Effector CD8-positive, alpha-beta T cell (primary cell): Measurements from ENCODE around the gene MZB1.
A peak's percentile ranks its signal among the peaks of the same experiment; 100 is the strongest.
"Not testable (repeated sequence)": the region's sequence is repeated elsewhere in the genome, so short reads cannot be mapped to it uniquely, and the experiment has no call there.

Source experiments
- DNase-seq: peaks from one replicate; lab custom pipeline; 2025; lab: John Stamatoyannopoulos, UW

The MZB1 gene

GRCh38 chr5:139392678-139393496 is 3.2 kb upstream of the MZB1 start:
- peak; percentile 56 for DNase-seq

GRCh38 chr5:139392324-139392677 is 2.6 kb upstream of the MZB1 start:
- DNase-seq = no peak

- no peak for DNase-seq
These were observed 2.0 kb upstream of the MZB1 start for GRCh38 chr5:139391570-139392323.

- no peak for DNase-seq
These were observed 1.2 kb upstream of the MZB1 start for GRCh38 chr5:139390639-139391569.

GRCh38 chr5:139388198-139388821 is 1.4 kb downstream of the MZB1 start:
- no peak for DNase-seq

- no peak for DNase-seq
These were observed 2.0 kb downstream of the MZB1 start for GRCh38 chr5:139387611-139388197.

GRCh38 chr5:139386956-139387355 is 2.8 kb downstream of the MZB1 start:
- not testable (repeated sequence) for DNase-seq

- no peak for DNase-seq
These were observed 3.7 kb downstream of the MZB1 start for GRCh38 chr5:139386050-139386438.

- no peak for DNase-seq
These were observed 4.4 kb downstream of the MZB1 start for GRCh38 chr5:139385061-139386049.

- DNase-seq = no peak
These were observed 5.1 kb downstream of the MZB1 start for GRCh38 chr5:139384591-139385051.

- no peak for DNase-seq
These were observed 5.6 kb downstream of the MZB1 start for GRCh38 chr5:139383993-139384590.

GRCh38 chr5:139383275-139383992 is 6.3 kb downstream of the MZB1 start, which contains the start of gene SLC23A1:
SLC23A1 (minus strand) TSS chr5:139383297; CDS start chr5:139383253, 44 bp downstream.
- no peak for DNase-seq

GRCh38 chr5:139382807-139383206 is 6.9 kb downstream of the MZB1 start:
- DNase-seq = no peak

GRCh38 chr5:139381837-139382761 is 7.6 kb downstream of the MZB1 start:
- no peak for DNase-seq

GRCh38 chr5:139379626-139380449 is 9.9 kb downstream of the MZB1 start:
- DNase-seq = no peak

- no peak for DNase-seq
These were observed 10.8 kb downstream of the MZB1 start for GRCh38 chr5:139378941-139379361.
